BJ (cell line): Measurements from ENCODE around the gene SLIT1. TPM values are rescaled to one million over a fixed set of nuclear protein-coding genes. Genes with fewer than 3 reads are reported as not detected.
"Not testable (repeated sequence)": the region's sequence is repeated elsewhere in the genome, so short reads cannot be mapped to it uniquely, and the experiment has no call there.

ENCODE experiments used
- CTCF ChIA-PET: fragments of 350-600 bp; formaldehyde crosslinking; extraction: SDS; loops from one replicate; lab custom pipeline; 2021; ENCODE audit warnings: antibody characterized with exemption, inconsistent platforms; lab: Yijun Ruan, JAX
- POLR2A ChIA-PET: fragments of 300-600 bp; sonication (Branson Sonifier 250); formaldehyde crosslinking; extraction: SDS; loops from one replicate; lab custom pipeline; 2021; ENCODE audit warnings: antibody characterized with exemption; lab: Charles Lee
- DNase-seq: peaks from one replicate; pipeline ENCODE4 v3.0.0-alpha.2; 2011; ENCODE audit warnings: low read depth
- H3K27me3 ChIP-seq: 2 replicates; pipeline ENCODE4 v1.6.0; 2011; ENCODE audit warnings: low read length; ENCODE audit not compliant: control insufficient read depth, insufficient read depth
- H3K36me3 ChIP-seq: 2 replicates; pipeline ENCODE4 v1.5.1; 2011; ENCODE audit warnings: low read length; ENCODE audit not compliant: control insufficient read depth, insufficient read depth
- H3K4me3 ChIP-seq: 2 replicates; pipeline ENCODE4 v1.5.1; 2011; ENCODE audit warnings: low read depth, mild to moderate bottlenecking, control low read depth, low read length
- CTCF ChIP-seq: IDR thresholded peaks from 2 replicates; pipeline ENCODE4 v1.5.1; 2011; ENCODE audit warnings: low read depth, mild to moderate bottlenecking, control low read depth, inconsistent platforms, low read length, moderate library complexity; ENCODE audit not compliant: insufficient read depth
- polyA plus RNA-seq: library from polyadenylated mRNA; depleted of rRNA; stranded (reverse); fragments of >200 nt; gene quantifications from 2 replicates; pipeline ENCODE4 v1.2.3, GENCODE V29; 2011

The SLIT1 gene
- polyA plus RNA-seq, 1 experiment, result 0.02 TPM

- Histone ChIP-seq H3K27me3 (peaks cover 24% of the 10 kb centered on the region), H3K4me3 (no peak overlapping the region), H3K36me3 (no peaks in the 10 kb centered on the region)
- ChIA-PET POLR2A (no interaction called here), CTCF (interaction anchor here (0.6 to 5.4 kb wide), 6 partner anchors 10 to 202 kb away, joined by 3 to 51 read pairs (median 4); no protein-coding TSS in a partner anchor)
- no peak for TF ChIP-seq CTCF
- no peak for DNase-seq
Measured at GRCh38 chr10:97034958-97035769, 150.6 kb downstream of the SLIT1 start.

GRCh38 chr10:97034301-97034700, 151.5 kb downstream of the SLIT1 start:
- DNase-seq, result no peak
- no peak for TF ChIP-seq CTCF
- no peak overlapping the region for H3K4me3 ChIP-seq
- CTCF ChIA-PET, result no interaction called here
- no peaks in the 10 kb centered on the region for H3K36me3 ChIP-seq
- peaks cover 21% of the 10 kb centered on the region for H3K27me3 ChIP-seq
- POLR2A ChIA-PET, result no interaction called here

GRCh38 chr10:97033841-97034240, 151.9 kb downstream of the SLIT1 start:
- H3K36me3 ChIP-seq, DNase-seq, POLR2A ChIA-PET, H3K4me3 ChIP-seq: not testable (repeated sequence)
- peaks cover 23% of the 10 kb centered on the region for H3K27me3 ChIP-seq
- CTCF ChIA-PET, result interaction anchor here (1.0 to 1.7 kb wide), 3 partner anchors 47 to 177 kb away, joined by 3 to 4 read pairs (median 3); no protein-coding TSS in a partner anchor

GRCh38 chr10:97032624-97033023, 153.1 kb downstream of the SLIT1 start:
- DNase-seq, result no peak
- CTCF ChIA-PET, result interaction anchor here (1.1 to 1.7 kb wide), 2 partner anchors 40 to 48 kb away, joined by 3 to 4 read pairs; no protein-coding TSS in a partner anchor
- no peak overlapping the region for H3K4me3 ChIP-seq
- no peaks in the 10 kb centered on the region for H3K36me3 ChIP-seq
- no peak for TF ChIP-seq CTCF
- peaks cover 24% of the 10 kb centered on the region for H3K27me3 ChIP-seq
- POLR2A ChIA-PET, result no interaction called here

- no peak for TF ChIP-seq CTCF
- no peak for DNase-seq
- POLR2A ChIA-PET, result no interaction called here
- CTCF ChIA-PET, result no interaction called here
- Histone ChIP-seq H3K4me3 (no peak overlapping the region), H3K36me3 (no peaks in the 10 kb centered on the region), H3K27me3 (peaks cover 24% of the 10 kb centered on the region)
Measured at GRCh38 chr10:97031459-97031858, 154.3 kb downstream of the SLIT1 start.
